ENCODE data around the gene OPCML.

- TF ChIP-seq POLR2A (IDR thresholded peaks at IDR 0.05) = no peak
- no peak for TF ChIP-seq CTCF (IDR thresholded peaks at IDR 0.05)
These were observed 667.3 kb downstream of the OPCML start for GRCh38 chr11:132864811-132865576.
